Ramos (cell line): Measurements from ENCODE around the gene NDUFB11.
"Not testable (repeated sequence)": the region's sequence is repeated elsewhere in the genome, so short reads cannot be mapped to it uniquely, and the experiment has no call there.

Source experiments
- in situ Hi-C: fragments of 300-500 bp; cut with MboI; formaldehyde crosslinking; loops from one replicate; pipeline ENCODE4 v1.14.3; 2022; ENCODE audit warnings: low sequenced_read_pairs; ENCODE audit not compliant: unreplicated experiment

NDUFB11 gene

DNA sequence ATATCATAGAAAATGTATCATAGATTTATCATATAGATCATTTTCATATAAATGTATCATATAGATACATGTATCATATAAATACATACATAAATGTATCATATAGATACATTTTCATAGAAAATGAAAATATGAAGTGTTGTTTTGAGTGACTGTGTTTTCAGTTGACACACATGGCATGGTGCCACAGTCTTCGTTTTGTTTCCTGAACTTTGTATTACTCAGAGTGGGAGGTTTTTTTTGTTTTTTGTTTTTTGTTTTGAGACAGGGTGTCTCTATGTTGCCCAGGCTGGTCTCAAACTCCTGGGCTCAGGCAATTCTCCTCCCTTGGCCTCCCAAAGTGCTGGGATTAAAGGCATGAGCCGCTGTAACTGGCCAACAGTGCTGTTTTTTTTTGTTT is 4.4 kb upstream of the NDUFB11 start:
- in situ Hi-C loops: no loop called here

- in situ Hi-C loops: no loop called here
These were observed 2.7 kb upstream of the NDUFB11 start for GRCh38 chrX:47146936-47147859.

DNA sequence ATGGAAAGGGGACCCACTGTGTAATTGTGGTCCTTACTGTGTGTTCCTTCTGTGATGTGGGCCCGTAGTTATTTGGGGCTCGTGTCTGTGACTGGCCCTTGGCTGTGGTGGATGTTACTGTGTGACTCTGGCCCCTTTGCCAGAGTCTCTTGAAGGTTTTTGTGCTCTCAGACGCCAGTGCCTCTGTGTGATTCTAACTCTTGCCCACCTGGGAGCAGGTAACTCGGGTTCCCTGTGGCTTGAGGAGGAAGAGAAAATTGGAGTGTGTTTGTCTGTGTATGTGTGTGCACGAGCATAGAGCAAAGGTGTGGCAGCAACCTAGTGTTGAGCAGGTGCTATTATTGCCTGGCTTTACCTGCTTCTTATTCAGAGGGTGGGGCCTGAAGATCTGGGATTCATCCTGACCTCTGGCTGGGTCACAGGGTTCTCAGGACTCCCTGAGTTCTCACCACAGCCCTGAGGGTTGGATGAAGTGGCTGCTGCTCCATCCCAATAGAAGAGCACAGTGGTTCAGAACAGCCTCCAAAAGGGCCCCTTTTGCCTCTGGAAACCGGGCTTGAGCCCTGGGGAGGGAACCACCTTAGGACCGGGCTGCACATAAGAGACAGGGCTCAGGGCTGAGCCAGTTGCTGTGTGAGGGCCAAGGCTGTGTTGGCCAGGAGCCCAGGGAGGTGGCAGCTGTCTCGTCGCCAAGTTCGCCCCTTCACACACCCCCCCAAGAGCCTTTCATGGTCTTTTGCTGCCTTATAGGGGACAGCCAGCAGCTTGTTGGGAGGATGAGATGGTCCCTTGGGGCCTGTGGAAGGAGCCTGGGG is 1.8 kb upstream of the NDUFB11 start:
- in situ Hi-C loops: no loop called here

DNA sequence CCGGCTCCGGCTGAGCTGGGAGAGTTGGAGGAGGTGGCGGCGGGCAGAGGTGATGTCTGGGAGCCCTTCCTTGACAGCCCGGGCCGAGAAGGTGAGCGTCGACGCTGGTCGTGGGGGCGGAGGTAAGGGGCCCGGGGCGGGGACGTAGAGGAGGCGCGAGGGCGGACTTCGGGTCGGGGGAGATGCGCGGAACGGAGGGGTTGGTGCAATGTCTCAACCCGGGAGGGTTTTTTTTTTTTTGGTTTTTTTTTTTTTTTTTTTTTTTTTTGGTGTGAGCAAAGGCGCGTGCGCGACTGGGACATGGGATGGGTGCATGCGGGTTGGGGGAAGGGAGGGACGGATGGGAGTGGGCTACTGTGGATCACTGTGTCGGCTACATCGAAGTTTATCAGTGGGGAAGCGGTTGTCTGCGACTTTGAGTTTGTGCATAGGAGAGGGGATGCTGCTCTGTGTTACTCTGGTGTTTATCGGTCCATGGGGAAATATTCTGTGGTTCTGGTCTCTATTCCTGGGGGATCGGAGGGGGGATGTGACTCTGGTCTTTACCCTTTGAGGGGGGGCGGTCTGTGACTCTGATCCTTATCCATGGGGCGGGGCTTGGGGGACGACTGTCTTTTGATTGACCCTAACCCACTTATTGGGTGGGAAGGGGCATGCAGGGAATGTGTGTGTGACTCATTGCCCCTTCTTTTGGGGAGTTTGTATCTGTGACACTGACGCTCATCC is 1.1 kb upstream of the NDUFB11 start:
- in situ Hi-C loops: no loop called here

DNA sequence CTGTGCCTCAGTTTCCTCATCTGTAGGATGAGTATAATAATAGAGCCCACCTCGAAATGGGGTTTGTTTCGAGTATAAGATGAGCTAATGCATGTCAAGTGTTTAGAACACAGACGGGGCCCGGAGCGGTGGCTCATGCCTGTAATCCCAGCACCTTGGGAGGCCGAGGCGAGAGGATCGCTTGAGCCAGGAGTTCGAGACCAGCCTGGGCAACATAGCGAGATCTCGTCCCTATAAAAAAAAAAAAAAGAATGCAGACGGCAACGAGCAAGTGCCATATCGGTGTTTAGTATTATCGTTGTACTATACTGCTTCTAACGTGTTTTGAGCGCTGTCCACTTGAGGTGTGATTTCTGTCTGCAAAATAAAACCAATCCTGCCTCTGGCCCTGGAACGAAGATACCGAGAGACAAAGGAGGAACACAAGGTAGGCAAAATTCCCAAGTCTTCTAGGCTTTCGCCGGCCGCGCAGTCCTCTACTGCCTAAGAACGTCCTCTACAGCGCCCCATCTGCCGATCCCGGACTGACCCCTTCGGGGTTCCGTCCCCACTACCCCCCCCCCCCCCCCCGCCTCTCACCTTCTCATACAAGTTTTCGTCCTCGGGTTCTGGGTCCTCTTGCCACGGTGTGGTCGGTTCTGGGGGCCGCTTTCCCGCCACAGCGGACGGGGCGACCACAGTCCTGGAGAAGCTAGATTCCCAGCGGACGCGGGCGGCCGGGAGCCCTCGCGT is 442 bp downstream of the NDUFB11 start:
- in situ Hi-C loops: no loop called here

DNA sequence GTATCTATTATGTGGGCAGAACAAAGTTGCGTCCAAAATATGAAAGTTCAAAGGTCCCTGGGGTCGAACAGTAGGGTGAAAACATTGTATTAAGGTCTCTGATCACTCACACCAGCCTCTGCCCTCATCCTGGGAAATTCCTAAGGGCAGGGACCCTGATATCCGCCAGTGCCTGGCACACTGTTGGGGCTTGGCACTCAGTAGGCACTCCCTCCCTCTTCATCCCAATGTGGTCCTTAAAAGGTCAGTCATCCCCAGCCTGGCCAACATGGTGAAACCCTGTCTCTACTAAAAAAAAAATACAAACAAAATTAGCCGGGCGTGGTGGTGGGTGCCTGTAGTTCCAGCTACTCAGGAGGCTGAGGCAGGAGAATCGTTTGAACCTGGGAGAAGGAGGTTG is 6.3 kb downstream of the NDUFB11 start:
- in situ Hi-C loops: no loop called here

GRCh38 chrX:47135650-47136049 is 8.9 kb downstream of the NDUFB11 start:
- in situ Hi-C loops: not testable (repeated sequence)

DNA sequence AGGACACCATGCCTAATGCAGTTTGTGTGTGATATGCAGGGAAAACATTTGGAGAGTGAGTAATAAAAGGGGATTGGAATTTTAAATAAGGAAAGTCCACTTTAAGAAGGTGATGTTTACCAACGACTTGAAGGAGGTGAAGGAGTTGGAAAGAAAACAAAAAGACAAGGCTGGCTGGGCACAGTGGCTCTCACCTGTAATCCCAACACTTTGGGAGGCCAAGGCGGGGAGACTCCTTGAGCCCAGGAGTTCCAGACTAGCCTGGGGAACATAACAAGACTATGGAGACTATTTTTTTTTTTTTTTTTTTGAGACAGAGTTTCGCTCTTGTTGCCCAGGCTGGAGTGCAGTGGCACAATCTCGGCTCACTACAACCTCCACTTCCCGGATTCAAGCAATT is 11.0 kb downstream of the NDUFB11 start:
- in situ Hi-C loops: no loop called here

GRCh38 chrX:47129899-47130358 is 14.6 kb downstream of the NDUFB11 start:
- in situ Hi-C loops: no loop called here

GRCh38 chrX:47129157-47129898 is 15.2 kb downstream of the NDUFB11 start:
- in situ Hi-C loops: no loop called here

GRCh38 chrX:47124466-47124865 is 20.0 kb downstream of the NDUFB11 start:
- in situ Hi-C loops: not testable (repeated sequence)

GRCh38 chrX:47116551-47117110 is 27.9 kb downstream of the NDUFB11 start:
- in situ Hi-C loops: not testable (repeated sequence)

DNA sequence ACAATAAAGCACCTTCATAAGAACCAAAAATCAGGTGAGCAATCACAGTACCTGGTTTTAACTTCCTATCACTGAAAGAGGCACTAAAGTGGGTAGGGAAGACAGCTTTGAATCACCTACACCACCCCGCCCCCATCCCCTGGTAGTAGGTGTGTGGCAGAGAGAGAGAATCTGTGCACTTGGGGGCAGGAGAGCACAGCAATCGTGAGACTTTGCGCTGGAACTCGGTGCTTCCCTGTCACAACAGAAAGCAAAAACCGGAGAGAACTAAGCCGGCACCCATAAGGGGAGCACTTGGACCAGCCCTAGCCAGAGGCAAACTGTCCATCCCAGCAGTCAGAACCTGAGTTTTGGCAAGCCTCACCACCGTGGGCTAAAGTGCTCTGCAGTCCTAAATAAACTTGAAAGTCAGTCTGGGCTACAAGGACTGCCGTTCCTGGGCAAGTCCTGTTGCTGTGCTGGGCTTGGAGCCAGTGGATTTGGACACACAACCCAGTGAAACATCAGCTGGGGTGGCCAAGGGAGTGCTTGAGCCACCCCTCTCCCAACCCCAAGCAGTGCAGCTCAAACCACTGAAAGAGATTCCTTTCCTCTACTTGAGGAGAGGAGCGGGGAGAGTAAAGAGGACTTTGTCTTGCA is 32.1 kb downstream of the NDUFB11 start:
- in situ Hi-C loops: no loop called here

- in situ Hi-C loops: not testable (repeated sequence)
These were observed 33.4 kb downstream of the NDUFB11 start for GRCh38 chrX:47110936-47111615.

GRCh38 chrX:47101206-47101605 is 43.3 kb downstream of the NDUFB11 start:
- in situ Hi-C loops: no loop called here

DNA sequence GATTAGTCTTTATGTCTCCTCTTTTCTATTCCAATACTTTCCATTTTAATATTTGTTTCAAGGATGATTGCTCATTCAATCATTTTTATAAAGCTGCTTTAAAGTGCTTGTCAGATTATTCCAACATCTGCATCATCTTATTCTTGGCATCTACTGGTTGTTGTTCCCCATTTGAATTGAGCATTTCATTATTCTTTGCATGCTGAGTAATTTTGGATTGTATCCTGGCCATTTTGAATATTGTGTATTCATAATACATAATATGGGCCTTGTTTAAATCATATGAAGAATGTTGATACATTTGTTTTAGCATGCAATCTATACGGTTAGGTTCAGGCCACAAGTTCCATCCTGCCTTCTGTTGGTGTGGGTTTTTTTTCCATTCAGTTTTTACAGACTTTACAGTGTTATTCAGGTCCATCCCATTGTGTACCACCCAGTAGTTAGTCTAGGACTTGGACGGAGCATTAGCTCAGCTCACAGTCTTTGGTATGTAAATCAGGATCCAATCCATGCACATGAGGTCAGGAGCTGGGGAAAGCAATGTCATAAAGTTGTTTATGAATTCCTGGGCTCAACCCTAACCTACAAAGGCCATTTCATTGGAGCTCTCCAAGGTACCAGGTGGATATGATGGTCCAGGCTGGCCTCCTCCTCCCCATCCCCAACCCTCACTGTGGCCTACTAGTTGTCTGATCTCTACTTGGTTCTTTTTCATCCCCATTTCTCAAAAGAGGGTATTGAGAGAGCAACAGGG is 46.0 kb downstream of the NDUFB11 start:
- in situ Hi-C loops: no loop called here

- in situ Hi-C loops: no loop called here
These were observed 47.5 kb downstream of the NDUFB11 start for GRCh38 chrX:47097018-47097417.
